HG03558 (cell line): Measurements from ENCODE around the gene TRAPPC14.

Experiments used
- ATAC-seq: cut with Tn5 transposase; IDR thresholded peaks from one replicate; pipeline ENCODE4 v1.9.1; 2021; ENCODE audit warnings: moderate number of reproducible peaks; ENCODE audit not compliant: unreplicated experiment; ENCODE audit errors: extremely low read depth

The TRAPPC14 gene

DNA sequence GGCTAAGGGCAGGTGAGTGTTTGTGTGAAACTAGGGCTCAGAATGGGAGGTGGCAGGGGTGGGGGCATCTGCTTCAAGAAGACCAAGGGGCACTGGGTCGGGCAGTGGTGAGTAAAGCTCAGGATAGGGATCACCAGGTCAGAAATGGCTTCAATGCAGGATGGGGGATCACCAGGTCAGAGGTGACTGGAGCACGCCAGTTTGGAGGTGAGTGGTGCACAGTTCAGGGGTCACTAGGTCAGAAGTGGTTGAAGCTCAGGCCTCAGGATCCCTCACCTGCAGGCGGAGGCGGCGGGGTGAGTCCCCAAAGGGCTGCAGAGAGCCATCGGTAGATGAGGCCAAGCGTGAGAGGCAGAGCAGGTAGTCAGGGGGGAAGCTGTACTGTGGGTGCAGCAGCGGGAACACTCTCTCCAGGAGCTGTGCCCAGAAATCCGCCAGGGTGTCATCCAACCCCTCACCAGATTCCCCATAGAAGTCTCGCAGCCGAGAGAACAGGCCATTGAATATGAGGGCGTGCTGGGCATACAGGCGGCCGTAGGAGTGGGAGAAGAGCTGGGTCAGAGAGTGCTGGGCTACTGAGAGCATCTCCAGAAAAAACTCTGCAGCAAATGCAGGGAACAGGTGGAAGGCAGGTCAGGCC is 16.9 kb upstream of the TRAPPC14 start:
- no peak for ATAC-seq

DNA sequence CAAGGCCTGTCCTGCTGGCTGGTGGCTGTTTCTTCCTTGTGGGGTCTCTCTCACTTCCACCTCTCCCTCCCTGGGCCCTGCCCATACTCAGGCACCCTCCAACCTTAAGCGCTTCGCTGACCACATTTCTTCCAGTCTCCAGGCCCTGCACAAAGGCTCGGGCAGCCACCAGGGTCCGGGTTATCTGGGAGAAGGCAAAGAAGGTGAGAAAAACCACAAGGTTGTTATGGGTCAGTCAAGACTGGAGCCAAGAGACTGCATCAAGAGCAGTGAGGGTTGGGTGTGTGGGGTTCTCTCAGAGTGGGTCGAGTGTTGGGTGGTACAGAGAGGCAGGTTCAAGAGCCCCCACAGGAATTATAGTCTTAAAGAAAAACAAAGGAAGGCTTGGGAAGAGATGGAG is 16.1 kb upstream of the TRAPPC14 start:
- no peak for ATAC-seq

- ATAC-seq = no peak
These were observed 15.4 kb upstream of the TRAPPC14 start for GRCh38 chr7:100173806-100174495.

- ATAC-seq = no peak
These were observed 13.3 kb upstream of the TRAPPC14 start for GRCh38 chr7:100171840-100172239.

DNA sequence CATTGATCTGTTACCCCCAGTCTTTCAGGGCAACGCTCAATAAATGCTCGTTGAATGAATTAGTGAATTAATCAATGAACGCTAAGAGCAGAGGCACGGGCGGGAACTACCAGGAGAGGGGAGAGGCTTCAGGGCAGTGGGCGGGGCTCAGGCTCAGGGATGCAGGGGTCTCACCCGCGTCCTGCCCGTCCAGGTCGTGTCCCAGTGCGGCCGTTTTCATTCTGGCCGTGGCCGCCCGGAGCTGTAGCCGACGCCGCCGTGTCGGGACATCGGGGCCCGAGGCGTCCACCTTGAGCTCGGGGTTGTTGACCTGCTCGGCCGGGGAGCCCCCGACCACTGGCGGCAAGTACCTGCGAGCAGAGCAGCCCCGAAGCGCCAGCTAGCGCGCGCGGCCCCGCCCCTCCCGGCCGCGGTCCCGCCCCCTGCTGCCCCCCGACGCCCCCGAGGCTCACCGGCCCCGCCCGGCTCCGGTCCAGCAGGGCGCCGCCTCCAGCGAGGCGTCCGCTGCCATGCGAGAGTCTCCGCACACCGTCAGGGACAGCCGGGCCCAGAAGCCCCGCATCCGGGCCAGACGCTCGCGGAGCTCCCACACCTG is 12.7 kb upstream of the TRAPPC14 start:
- no peak for ATAC-seq

DNA sequence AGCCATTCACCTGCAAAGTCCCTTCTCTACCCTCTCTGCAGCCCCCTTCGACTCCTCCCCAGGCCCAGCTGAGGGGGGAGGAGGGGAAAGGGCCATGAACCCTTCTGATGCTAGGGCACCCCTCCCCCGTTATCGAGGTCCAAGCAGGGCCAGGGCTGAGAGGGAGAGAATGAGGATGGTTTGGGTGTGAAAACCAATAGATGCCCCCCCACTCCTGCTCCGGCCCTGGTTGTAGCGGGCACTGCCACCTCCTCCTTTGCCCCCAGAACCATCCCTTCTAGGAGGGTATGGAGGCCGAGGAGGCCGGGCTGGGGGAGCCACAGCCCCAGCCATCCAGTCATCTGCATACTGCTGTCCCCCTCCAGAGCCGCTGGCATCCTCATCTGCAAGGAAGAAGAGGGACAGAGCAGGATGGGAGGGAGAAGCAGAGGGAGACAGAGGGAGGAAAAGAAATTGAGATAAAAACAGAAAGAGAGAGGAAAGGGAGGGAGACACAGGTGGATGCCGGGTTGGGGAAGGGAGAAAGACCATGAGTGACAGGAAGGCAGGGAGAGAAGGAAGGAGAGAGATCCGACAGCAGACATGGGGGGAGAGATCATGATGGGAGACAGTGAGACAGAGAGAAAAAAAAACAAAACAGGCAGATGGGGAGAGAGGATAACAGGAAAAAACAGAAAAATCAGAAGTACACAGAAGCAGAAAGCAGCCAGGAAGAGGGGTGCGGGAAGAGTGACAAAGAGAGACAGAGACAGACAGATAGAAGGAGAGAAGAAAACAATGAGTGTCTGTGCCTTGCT is 11.8 kb upstream of the TRAPPC14 start:
- ATAC-seq = no peak

- no peak for ATAC-seq
These were observed 10.8 kb upstream of the TRAPPC14 start for GRCh38 chr7:100169147-100169850.

DNA sequence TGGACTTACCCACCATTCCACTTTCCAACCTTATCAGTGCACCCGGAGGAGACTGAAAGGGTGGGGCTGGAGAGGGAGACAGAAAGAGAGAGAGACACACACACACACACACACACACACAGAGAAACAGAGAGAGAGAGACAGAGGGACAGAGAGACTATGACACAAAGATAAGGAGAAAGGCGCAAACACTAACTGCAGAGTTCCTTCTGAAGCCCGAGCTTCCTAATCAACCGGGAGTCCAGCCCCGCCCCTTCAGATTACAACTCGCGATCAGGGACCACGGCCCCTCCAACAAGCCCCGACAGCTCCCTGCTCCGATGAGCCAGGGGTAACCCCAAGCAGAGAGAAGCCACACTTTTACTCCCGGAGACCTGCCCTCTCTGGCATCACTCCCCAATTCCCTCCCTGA is 9.4 kb upstream of the TRAPPC14 start:
- ATAC-seq = no peak

GRCh38 chr7:100166970-100167911 is 8.7 kb upstream of the TRAPPC14 start:
- ATAC-seq = no peak

- no peak for ATAC-seq
These were observed 7.9 kb upstream of the TRAPPC14 start for GRCh38 chr7:100166317-100166940.

DNA sequence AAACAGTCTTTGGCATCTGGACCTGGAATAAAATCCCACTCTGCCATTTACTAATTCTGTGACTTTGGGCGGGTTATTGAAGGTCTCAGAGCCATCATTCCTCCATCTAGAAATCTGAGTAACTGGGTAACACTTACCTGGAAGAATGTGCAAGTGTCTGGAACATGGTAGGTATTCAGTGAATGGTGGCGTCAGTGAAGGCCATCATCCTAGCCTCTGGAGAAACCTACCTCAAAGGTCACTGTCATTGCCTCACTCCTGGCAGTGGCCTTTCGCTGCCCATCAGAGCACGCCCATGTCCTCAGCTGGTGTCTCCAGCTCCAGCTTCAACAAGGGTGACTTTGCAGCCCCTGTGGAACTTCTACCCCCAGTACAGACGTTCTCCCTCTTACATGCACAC is 5.3 kb upstream of the TRAPPC14 start:
- ATAC-seq = no peak

GRCh38 chr7:100163006-100163531 is 4.5 kb upstream of the TRAPPC14 start:
- no peak for ATAC-seq

- no peak for ATAC-seq
These were observed 1.5 kb upstream of the TRAPPC14 start for GRCh38 chr7:100160067-100160466.

- no peak for ATAC-seq
These were observed 638 bp upstream of the TRAPPC14 start for GRCh38 chr7:100159099-100159623.

GRCh38 chr7:100157334-100158228 is 942 bp downstream of the TRAPPC14 start:
- ATAC-seq = no peak

- ATAC-seq = no peak
These were observed 1.5 kb downstream of the TRAPPC14 start for GRCh38 chr7:100157069-100157333.

- no peak for ATAC-seq
These were observed 2.0 kb downstream of the TRAPPC14 start for GRCh38 chr7:100156331-100157068.
